ENCODE results near the gene COX10.
"Not testable (repeated sequence)": the region's sequence is repeated elsewhere in the genome, so short reads cannot be mapped to it uniquely, and the experiment has no call there.

Gene COX10

DNA sequence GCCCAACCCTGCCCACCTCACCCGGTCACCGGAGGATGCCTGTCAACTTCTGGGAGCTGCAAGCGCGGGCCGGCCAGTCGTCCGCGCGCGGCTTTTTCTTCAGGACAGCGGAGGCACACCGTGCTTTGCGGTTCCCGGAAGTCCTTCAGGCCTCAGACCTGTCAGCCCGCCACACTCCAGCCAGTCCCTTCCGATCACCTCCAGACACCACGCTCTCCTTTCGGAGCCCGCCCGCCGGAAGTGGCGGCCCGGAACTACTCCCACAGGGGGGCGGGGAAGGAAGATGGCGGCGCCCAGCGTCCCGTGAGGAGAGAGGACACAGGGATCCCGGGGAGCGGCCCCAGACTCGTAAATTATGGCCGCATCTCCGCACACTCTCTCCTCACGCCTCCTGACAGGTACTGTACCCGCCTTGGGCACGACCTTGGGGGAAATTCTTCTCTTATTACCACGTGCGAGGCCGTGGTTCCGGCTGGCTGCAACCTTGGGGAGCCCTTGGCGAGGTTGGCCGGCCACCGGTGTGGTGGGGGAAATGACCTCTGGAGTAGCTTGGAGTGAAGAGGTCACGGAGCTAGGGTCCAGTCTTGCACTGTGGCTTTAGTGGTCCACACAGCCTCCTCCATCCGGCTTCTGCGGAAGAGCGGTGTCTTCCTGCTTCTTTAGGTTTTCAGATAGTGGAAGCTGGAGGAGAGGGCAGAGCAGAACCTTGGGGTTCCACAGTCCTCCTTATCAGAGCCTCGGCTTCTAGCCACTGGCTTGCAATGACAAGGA, at the start of gene COX10:
COX10 (plus strand) TSS at position 254 of the 771 bp plus-strand sequence; CDS start at position 356, 102 bp downstream.
- DNase-seq: peak; percentile 27 to 90 (median 75)

DNA sequence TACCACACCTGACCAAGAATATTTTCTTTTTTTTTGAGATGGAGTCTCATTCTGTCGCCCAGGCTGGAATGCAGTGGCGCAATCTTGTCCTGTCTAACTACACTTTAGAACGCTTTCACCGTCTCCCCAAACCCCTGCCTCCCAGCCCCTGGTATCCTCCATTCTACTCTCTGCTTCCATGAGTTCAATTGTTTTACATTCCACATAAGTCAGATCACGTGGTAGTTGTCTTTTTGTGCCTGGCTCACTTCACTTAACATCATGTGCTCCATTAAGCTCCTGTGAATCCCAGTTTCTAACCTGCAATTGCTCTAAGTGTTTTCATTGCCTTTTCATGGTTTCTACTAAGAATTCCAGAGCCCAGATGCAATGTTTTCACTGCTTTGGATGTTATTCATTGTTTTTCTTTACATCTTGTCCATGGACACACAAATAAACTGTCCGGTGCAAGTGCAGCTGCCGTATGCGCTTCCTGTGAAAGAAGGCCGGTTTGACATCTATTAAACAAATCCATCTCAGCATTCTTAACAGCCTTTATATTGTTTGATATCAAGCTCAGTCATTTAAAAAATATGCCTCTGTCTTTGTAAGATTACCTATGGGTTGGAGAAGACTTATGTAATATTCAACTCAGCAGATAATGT, 47.5 kb upstream of the COX10 start:
- not testable (repeated sequence) for DNase-seq

DNA sequence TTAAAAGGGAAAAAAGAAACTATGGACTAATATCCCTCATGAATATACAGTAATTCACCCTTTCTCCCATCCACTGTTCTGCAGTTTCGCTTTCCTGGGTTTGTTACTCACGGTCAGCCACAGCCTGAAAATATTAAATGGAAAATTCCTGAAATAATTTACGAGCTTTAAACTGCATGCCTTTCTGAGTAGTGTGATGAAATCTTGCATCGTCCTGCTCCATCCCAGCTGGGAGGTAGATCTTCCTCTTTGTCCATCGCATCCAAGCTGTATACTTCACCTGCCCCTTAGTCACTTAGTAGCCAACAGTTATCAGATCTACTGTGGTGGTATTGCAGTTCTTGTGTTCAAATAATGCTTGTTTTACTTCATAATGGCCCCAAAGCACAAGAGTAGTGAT, 39.5 kb upstream of the COX10 start:
- not testable (repeated sequence) for DNase-seq

DNA sequence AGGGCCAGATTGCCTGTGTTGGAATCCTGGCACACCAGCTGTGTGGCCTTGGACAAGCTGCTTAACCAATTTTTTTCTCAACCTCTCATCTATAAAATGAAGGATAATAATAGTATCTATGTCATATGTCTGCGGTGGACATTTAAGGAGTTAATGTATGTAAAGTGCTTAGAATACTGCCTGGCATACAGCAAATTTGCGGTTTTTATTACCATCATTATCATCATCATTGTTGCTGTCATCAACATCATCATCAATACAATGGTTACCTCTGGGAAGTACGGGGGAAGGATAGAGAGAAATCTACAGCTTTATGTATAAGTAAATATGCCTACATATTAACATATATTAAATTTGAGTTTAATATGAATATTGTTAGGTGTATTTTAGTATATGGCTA, 37.1 kb upstream of the COX10 start:
- no peak for DNase-seq

DNA sequence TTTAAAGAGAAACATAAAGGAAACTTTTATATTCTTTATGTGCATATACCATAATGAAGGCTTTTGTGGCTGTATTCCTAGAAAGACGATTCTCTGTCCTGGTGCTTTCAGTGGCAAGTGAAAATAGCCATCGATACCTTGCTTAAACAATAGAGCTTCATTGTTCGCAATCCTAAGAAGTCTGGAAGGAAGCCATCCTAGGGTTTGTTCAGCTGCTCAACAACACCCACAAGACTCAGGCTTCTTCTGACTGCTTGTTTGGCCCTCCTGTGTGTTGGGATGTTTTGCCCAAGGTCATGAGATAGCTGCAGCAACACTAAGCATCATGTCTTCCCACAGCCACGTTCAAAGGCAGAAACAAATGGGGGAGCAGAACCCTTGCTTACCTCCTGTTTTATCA, 36.1 kb upstream of the COX10 start:
- DNase-seq: no peak

DNA sequence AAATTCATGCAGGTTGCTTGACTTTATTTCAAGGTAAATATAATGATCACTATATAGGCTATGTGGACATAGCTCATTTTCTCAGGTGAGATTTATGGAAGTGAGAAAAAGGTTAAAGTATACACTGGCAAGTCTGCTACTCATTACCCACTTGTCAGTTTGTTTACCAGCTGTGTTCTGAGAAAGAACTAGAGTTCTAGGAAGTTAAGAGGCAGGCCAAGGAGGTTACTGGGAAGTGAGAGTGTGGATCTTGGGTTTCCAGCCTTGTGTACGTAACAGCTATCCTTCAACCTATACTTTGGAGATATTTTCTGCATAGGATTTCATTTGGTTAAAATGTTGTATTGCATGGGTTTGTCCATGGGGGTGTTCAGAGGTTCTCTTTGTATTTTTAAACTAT, 31.9 kb upstream of the COX10 start:
- no peak for DNase-seq

DNA sequence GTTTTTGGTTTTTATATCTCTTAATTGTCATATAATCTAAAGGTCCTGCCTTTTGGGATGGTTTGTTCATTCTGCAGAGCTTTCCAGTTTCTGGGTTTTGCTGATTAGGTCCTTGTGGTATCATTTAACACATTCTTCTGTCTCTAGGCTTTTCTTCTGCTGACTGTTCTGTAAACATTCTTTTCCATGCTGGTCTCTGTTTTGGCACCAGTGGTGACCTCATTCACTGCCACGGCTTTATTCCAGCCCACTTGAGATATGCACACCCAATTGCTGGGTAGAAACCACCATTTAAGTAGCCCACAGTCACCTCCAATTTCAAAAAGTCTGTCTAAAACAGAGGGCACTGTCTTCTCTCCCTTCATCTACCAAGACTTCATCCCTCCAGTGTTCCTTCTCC, 31.1 kb upstream of the COX10 start:
- no peak for DNase-seq

DNA sequence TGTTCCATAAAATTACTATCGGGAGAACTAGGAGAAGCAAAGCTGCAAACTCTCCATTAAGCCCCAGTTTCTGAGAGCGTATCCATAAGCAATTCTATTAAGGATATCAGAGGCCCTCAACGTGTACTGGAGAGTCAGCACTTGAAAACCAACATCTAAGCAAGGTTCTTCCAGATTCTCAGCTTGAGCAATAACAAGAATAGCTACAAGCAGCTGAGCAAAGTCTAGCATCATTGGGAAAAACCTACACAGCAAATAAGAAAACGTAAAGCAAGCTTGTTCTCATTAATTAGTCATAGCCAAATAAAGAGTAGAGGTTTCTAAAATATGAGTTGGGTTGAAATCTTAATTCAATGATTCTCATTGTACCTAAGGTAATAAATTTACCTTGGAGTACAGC, 26.9 kb upstream of the COX10 start:
- DNase-seq: no peak

DNA sequence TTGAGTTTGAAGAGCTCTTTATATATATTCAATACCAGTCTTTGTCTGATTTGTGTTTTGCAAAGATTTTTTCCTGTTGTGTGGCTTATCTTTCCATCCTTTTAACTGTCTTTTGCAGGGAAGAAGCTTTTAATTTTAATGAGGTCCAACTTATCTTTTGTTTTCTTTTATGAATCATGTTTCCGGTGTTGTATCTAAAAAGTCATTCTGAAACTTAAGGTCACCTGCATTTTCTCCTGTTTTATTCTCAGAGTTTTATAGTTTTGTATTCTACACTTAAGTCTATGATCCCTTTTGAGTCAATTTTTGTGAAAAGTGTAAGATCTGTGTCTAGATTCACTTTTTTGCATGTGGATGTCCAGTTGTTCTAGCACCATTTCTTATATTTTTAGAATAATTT, 24.6 kb upstream of the COX10 start:
- DNase-seq: no peak

DNA sequence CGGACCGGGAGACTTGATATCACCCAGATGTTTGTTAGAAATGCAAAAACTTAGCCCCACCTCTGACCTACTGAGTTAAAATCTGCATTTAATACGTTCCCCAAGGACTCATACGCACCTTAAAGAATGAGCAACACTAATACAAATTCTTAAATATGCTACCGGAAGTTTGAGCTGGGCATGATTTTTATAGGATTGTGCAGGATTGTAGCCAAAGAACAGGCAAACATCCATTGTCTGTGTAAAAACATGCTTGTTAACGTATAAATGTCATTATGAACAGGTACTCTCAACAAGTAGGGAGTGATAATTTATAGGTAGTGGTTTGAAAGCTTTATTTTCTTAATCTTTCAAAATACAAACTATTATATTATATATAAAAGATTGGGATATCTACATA, 22.3 kb upstream of the COX10 start:
- DNase-seq: no peak

DNA sequence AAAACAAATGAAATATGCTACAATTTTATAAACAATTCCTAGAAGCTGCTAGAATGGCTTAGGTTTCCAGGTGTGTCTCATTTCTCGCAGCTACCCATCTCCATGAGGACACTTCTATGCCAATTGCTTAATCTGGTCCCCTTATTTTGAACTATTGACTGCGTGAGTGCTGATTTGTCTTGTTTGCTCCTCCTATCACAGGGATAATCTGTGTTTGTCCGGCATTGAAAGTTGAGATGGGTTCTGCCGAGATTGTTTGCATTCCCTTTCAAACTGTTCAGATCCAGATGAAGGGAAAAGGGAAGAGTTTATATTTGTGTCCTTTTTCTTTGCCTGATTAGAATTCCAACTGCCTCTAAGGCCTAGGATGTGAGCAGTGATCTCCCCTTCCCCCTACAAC, 21.7 kb upstream of the COX10 start:
- DNase-seq: no peak

DNA sequence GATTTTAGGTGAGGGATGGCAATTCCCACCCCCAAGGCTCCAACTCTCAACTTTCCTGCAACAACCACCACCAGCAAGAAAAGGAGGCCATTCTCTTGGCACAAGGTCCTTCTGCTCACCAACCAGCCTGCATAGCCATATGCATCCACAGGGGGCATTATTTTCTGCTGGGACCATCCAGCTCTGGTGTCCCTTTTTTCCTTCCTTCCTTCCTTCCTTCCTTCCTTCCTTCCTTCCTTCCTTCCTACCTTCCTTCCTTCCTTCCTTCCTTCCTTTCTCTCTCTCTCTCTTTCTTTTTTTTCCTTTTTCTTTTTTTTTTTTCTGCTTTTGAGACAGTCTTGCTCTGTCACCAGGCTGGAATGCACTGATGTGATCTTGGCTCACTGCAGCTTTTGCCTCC, 21.1 kb upstream of the COX10 start:
- no peak for DNase-seq

DNA sequence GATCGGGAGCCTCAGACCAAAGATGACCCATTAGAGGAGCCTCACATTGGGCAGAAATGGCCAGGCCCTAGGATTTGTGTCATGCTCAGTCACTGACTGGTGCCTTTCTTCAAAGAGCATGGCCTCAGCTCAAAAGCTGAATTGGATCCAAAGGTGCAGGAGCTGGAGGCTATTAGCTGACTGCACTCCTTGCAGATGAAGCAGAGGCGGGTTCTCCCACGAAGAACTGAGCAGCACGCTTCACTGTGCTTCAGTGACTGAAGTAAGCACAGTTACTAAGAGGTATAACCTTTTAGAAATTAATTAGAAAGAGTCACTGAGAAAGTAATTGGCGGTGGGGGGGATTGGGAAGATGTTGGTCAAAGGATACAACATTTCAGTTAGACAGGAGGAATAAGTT, 18.7 kb upstream of the COX10 start:
- no peak for DNase-seq

DNA sequence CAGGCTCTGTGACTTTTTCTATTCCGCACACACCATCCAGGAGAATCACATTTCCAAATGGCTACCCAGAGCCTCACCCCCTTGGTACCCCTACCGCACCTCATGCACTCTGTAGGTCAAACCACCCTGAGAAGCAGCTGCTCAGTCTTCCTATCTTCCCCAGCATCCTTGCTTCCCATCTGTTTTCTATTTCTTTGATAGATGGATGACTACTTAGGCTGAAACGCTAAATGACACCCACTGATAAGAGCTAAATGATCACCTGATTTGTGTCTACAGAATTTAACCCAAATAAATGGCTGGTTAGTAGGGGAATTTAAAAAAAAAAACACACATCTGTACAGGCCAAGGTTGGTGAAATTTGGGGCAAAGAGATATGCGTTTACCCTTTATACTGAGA, 17.6 kb upstream of the COX10 start:
- no peak for DNase-seq

DNA sequence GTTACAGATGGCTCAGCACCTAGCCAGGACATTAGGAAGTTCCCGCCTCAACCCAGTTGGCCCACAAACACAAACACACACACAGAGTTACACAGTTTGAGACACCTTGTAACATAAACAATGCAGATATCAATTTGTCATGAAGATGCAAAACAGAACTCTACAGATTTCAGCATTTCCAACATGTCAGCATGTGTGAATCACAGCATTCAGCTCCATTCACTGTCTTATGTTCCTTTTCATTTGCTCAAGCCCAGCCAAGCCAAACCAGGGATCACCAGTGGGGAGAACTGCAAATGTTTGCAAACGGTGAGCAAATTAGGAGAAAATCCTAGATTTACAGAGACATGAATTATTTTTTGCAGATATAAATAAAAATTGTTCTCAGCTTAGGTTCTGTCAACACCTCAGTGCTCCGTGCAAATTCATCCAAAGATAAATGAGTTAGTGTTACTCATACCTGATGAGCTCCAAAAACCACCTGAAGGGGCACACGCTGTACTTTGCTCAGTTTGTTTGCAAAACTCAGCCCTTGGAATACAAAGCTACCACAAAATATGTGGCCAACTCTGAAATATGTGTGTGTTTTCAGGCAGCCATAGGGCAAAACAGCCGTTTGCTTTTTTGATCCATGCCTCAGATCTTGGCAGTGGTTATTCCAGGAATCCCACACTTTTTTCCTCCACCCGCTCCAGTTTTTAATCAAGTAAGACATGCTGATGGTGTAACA, 16.3 kb upstream of the COX10 start:
- DNase-seq: no peak

DNA sequence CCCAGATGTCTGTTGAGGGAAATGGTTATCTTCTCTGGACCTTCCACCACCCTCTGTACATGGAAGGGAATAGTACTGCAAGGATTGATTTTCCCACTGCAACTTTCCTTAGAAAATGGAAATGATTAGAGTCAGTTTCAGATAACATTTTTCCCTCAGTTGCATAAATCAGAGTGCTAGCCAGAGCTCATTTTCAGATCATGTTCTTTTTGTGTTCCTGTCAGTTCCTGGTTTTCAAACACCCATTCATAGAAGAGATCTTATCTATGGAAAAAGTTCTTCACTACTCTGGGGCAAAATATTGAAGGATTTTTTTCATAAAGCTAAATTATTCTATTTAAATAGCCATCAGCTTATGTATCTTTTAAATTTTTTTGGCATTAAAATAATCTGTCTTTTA, 11.7 kb upstream of the COX10 start:
- DNase-seq: no peak

DNA sequence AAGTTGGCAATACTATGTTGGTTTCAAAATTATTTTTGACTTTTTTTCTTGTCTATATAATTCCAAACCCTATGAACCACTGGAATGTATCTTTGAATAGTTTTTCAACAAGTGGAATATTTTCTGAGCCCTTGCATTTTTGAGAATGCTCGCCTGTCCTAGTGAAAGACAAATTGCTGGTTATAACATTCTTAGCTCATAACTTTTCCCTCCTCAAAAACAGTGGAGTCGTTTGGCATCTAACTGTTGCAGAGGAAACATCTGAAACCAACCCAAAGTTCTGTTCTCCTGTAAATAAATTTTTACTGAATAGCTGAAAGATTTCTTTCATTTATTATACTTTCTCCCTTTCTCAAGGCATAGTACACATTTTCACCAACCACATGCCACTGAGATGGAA, 11.3 kb upstream of the COX10 start:
- DNase-seq: no peak

DNA sequence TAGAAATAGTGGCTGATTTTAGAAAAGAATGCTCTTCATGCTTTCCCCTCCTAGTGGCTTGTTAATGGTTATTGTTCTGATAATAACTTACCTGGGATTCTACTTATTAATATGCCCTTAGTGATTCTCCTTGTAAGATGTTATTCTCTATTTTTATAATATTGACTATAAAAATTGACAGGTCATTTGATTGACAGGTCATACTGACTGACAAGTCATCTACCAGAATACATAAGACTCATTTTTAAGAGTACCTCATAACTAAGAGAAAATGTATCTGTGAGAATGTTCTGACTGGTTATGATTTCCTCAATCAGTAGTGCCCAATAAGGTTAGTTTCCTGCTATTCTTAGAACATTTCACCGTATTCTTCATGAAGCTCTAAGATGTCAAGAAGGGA, 8.6 kb upstream of the COX10 start:
- DNase-seq: no peak

DNA sequence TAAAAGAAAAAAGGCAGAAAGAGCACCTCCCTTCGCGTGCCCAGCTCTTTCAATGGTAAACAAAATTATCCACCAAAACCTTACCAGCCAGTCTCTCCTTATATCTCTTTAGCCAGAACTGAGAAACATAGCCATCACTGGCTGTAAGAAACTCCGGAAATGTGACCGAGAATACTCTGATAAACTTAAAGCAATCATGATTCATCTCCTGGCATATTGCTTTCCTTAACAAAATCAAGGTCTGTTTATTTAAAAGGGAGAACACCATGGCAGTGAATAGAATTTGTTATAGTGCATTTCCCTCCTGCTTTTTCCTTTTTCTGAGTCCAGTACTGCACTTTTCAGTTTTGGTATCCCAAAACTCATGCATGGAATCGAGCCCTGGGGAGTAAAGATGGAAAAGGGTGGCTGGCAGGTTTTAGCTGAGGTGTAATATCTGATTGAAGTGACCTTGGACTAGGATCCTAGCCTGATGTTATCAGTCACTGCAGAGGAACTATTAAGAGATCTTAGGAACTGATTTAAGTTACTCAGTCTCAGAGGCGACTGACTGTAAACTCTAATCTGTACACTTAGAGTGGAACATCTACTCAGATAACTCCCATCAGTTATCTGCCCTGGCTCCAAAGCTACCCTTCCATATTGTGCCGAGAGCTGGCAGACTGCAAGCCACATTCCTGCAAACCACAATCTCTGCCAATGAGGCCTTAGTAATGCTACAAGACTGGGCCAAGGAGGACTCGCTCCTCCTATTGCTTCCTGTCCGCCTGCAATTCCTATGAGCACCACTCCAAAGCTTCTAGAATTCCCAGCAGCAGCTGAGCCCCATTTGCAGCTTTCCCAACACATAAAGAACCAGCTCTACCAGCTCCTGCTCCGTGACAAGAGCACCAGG, 7.4 kb upstream of the COX10 start:
- DNase-seq: no peak

DNA sequence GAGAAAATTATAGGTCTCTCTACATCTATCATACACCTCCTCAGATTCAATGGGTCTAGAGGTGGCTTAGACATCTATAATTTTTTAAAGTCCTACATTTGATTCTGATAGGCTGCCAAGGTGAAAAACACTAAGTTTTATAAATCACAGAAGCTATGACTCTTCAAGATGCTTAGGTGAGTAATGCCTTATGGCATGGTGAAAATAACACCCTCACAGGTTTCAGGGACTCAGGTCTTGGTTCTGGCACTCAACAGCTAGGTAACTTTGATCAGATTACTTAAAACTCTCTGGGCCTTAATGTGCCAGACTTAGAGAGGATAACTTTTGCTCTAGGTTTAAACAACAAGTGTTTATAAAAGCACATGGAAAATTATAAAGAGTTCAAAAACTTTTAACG, 2.0 kb upstream of the COX10 start:
- DNase-seq: no peak

DNA sequence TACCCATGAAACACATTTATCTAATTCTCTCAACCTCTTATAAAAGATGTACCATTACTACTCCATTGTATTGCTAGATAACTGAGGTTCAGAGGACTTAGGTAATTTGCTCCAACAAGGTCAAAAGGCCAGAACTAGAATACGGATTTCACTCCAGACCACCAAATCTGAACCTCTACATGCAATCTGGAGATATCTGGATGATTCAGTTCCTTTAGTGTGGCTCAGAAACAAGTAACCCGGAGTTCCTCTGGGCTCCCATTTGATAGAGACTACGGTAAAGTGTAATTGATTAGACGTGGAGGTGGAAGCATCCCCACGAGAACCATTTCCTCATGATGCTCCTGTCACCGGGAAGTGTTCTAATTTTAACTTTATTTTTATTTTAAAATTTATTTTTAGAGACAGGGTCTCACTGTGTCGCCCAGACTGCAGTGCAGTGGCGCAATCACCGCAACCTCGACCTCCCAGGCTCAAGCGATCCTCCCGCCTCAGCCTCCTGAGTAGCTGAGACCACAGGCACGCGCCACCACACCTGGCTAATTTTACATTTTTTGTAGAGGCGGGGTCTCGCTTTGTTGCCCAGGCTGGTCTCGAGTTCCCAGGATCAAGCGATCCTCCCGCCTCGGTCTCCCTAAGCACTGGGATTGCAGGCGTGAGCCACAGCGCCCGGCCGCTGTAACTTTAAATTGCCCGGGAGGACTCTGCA, 608 bp upstream of the COX10 start:
- no peak for DNase-seq

All from hypothalamus (tissue), 51 donors.